ENCODE measurements around the gene AFP. TPM values are rescaled to one million over a fixed set of nuclear protein-coding genes. Genes with fewer than 3 reads are reported as not detected.

Gene AFP
- total and polyA plus RNA-seq, 2 of the 13 experiments (the other 11 are each of a cell fraction or from before 2014, with no cell fraction given), result 9,434 to 13,105 TPM

GRCh38 chr4:73404042-73404441, 32.0 kb upstream of the AFP start, which contains the start of gene ALB (continued):
- TF ChIP-seq, protein P1, sequence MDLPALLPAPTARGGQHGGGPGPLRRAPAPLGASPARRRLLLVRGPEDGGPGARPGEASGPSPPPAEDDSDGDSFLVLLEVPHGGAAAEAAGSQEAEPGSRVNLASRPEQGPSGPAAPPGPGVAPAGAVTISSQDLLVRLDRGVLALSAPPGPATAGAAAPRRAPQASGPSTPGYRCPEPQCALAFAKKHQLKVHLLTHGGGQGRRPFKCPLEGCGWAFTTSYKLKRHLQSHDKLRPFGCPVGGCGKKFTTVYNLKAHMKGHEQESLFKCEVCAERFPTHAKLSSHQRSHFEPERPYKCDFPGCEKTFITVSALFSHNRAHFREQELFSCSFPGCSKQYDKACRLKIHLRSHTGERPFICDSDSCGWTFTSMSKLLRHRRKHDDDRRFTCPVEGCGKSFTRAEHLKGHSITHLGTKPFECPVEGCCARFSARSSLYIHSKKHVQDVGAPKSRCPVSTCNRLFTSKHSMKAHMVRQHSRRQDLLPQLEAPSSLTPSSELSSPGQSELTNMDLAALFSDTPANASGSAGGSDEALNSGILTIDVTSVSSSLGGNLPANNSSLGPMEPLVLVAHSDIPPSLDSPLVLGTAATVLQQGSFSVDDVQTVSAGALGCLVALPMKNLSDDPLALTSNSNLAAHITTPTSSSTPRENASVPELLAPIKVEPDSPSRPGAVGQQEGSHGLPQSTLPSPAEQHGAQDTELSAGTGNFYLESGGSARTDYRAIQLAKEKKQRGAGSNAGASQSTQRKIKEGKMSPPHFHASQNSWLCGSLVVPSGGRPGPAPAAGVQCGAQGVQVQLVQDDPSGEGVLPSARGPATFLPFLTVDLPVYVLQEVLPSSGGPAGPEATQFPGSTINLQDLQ (CRISPR knock-in tag; IDR thresholded peaks at IDR 0.05), result no peak
- no peak for TF ChIP-seq PBX3 (CRISPR knock-in tag; IDR thresholded peaks at IDR 0.05; ENCODE audit: borderline replicate concordance)
- no peak for TF ChIP-seq HOXA9 (CRISPR knock-in tag; IDR thresholded peaks at IDR 0.05; ENCODE audit: borderline replicate concordance)
- TF ChIP-seq ZMAT5 (CRISPR knock-in tag; IDR thresholded peaks at IDR 0.05; ENCODE audit: borderline replicate concordance, low read depth), result no peak
- TF ChIP-seq, protein P2, sequence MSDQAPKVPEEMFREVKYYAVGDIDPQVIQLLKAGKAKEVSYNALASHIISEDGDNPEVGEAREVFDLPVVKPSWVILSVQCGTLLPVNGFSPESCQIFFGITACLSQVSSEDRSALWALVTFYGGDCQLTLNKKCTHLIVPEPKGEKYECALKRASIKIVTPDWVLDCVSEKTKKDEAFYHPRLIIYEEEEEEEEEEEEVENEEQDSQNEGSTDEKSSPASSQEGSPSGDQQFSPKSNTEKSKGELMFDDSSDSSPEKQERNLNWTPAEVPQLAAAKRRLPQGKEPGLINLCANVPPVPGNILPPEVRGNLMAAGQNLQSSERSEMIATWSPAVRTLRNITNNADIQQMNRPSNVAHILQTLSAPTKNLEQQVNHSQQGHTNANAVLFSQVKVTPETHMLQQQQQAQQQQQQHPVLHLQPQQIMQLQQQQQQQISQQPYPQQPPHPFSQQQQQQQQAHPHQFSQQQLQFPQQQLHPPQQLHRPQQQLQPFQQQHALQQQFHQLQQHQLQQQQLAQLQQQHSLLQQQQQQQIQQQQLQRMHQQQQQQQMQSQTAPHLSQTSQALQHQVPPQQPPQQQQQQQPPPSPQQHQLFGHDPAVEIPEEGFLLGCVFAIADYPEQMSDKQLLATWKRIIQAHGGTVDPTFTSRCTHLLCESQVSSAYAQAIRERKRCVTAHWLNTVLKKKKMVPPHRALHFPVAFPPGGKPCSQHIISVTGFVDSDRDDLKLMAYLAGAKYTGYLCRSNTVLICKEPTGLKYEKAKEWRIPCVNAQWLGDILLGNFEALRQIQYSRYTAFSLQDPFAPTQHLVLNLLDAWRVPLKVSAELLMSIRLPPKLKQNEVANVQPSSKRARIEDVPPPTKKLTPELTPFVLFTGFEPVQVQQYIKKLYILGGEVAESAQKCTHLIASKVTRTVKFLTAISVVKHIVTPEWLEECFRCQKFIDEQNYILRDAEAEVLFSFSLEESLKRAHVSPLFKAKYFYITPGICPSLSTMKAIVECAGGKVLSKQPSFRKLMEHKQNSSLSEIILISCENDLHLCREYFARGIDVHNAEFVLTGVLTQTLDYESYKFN (CRISPR knock-in tag; conservative IDR thresholded peaks at IDR 0.05), result peak; percentile 69; the same call in 1 of the 2 replicates
- TF ChIP-seq MED13 (CRISPR knock-in tag; IDR thresholded peaks at IDR 0.05), result peak; percentile 99
- peak; percentile 84; the same call in 1 of the 2 replicates for TF ChIP-seq ZSCAN9 (CRISPR knock-in tag; IDR thresholded peaks at IDR 0.05; ENCODE audit: borderline replicate concordance)
- TF ChIP-seq IKZF4 (CRISPR knock-in tag; IDR thresholded peaks at IDR 0.05; ENCODE audit: borderline replicate concordance, low read depth, not compliant biosample characterization), result no peak
- TF ChIP-seq, protein P3, sequence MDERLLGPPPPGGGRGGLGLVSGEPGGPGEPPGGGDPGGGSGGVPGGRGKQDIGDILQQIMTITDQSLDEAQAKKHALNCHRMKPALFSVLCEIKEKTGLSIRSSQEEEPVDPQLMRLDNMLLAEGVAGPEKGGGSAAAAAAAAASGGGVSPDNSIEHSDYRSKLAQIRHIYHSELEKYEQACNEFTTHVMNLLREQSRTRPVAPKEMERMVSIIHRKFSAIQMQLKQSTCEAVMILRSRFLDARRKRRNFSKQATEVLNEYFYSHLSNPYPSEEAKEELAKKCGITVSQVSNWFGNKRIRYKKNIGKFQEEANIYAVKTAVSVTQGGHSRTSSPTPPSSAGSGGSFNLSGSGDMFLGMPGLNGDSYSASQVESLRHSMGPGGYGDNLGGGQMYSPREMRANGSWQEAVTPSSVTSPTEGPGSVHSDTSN (CRISPR knock-in tag; IDR thresholded peaks at IDR 0.05), result no peak
- TF ChIP-seq, protein P4, sequence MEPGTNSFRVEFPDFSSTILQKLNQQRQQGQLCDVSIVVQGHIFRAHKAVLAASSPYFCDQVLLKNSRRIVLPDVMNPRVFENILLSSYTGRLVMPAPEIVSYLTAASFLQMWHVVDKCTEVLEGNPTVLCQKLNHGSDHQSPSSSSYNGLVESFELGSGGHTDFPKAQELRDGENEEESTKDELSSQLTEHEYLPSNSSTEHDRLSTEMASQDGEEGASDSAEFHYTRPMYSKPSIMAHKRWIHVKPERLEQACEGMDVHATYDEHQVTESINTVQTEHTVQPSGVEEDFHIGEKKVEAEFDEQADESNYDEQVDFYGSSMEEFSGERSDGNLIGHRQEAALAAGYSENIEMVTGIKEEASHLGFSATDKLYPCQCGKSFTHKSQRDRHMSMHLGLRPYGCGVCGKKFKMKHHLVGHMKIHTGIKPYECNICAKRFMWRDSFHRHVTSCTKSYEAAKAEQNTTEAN (CRISPR knock-in tag; conservative IDR thresholded peaks at IDR 0.05), result no peak
- no peak for TF ChIP-seq EED (CRISPR knock-in tag; IDR thresholded peaks at IDR 0.05)
- TF ChIP-seq ZNF24 (IDR thresholded peaks at IDR 0.05), result no peak
- no peak for TF ChIP-seq EZH2 (conservative IDR thresholded peaks at IDR 0.05; ENCODE audit: low read depth, low read length)
- 0 out of 2 replicates have a peak, but pooled peaks have one; percentile 27 for TF ChIP-seq ZNF430 (CRISPR knock-in tag; IDR thresholded peaks at IDR 0.05)
- TF ChIP-seq ZNF329 (CRISPR knock-in tag; IDR thresholded peaks at IDR 0.05; ENCODE audit: low read depth), result no peak
- no peak for TF ChIP-seq ZNF143 (CRISPR knock-in tag; IDR thresholded peaks at IDR 0.05)
- no peak for TF ChIP-seq ZNF768 (CRISPR knock-in tag; IDR thresholded peaks at IDR 0.05)
- TF ChIP-seq SMYD3 (CRISPR knock-in tag; IDR thresholded peaks at IDR 0.05), result peak; percentile 71; the same call in 1 of the 2 replicates
- TF ChIP-seq GZF1 (CRISPR knock-in tag; IDR thresholded peaks at IDR 0.05), result no peak
- TF ChIP-seq ZBTB7B (CRISPR knock-in tag; IDR thresholded peaks at IDR 0.05), result 0 out of 2 replicates have a peak, but pooled peaks have one; percentile 32
